Left ventricle myocardium inferior (tissue), 1 donor: ENCODE results near the gene POU2F1. TPM values are rescaled to one million over a fixed set of nuclear protein-coding genes. Genes with fewer than 3 reads are reported as not detected.
A peak's percentile ranks its signal among the peaks of the same experiment; 100 is the strongest.

Experiments used
- DNase-seq: peaks from one replicate; pipeline ENCODE4 v3.0.0-alpha.2; 2020
- H3K27ac ChIP-seq: fragments of 200-600 bp; replicated peaks from 2 replicates; pipeline ENCODE4 v1.8.0; 2021
- H3K27me3 ChIP-seq: fragments of 200-600 bp; 2 replicates; pipeline ENCODE4 v1.8.0; 2021; ENCODE audit warnings: low read depth
- H3K36me3 ChIP-seq: fragments of 200-600 bp; 2 replicates; pipeline ENCODE4 v1.8.0; 2021
- H3K4me1 ChIP-seq: fragments of 200-600 bp; 2 replicates; pipeline ENCODE4 v1.8.0; 2021
- H3K4me3 ChIP-seq: fragments of 200-600 bp; 2 replicates; pipeline ENCODE4 v1.8.0; 2021; ENCODE audit warnings: mild to moderate bottlenecking, moderate library complexity
- H3K9me3 ChIP-seq: fragments of 200-600 bp; replicated peaks from 2 replicates; pipeline ENCODE4 v1.8.0; 2021
- intact Hi-C: fragments of 100-400 bp; cut with micrococcal nuclease; formaldehyde crosslinking; loops from one replicate; pipeline ENCODE4 v1.11.0; 2022
- total RNA-seq: library from RNA; stranded (reverse); fragmentation: NEBNext Ultra II Directional; extraction: Animal tissue kit (Norgen Biotek cat#: 25700); gene quantifications from one replicate; pipeline ENCODE4 v1.2.1, GENCODE V29; 2021
- TF ChIP-seq, protein P1 (sequence below): fragments of 200-600 bp; IDR thresholded peaks from 2 replicates; pipeline ENCODE4 v1.8.0; 2021; ENCODE audit warnings: antibody characterized with exemption, mild to moderate bottlenecking, borderline replicate concordance
- donor health status: DM: no; HTN: yes; CAD: no; lungs with severe emphysema.

POU2F1 gene
- total RNA-seq, 1 donor from 2014 or later = 7.5 TPM

GRCh38 chr1:167454894-167455785 lies 234.5 kb downstream of the POU2F1 start:
- no peaks in the 10 kb centered on the region for H3K9me3 ChIP-seq
- DNase-seq = peak; percentile 57
- H3K4me3 ChIP-seq = peak overlapping the region; percentile 92
- H3K4me1 ChIP-seq = peaks cover 28% of the 10 kb centered on the region
- peak overlapping the region; percentile 92 for H3K27ac ChIP-seq
- H3K36me3 ChIP-seq = no peaks in the 10 kb centered on the region
- TF ChIP-seq, protein P1, sequence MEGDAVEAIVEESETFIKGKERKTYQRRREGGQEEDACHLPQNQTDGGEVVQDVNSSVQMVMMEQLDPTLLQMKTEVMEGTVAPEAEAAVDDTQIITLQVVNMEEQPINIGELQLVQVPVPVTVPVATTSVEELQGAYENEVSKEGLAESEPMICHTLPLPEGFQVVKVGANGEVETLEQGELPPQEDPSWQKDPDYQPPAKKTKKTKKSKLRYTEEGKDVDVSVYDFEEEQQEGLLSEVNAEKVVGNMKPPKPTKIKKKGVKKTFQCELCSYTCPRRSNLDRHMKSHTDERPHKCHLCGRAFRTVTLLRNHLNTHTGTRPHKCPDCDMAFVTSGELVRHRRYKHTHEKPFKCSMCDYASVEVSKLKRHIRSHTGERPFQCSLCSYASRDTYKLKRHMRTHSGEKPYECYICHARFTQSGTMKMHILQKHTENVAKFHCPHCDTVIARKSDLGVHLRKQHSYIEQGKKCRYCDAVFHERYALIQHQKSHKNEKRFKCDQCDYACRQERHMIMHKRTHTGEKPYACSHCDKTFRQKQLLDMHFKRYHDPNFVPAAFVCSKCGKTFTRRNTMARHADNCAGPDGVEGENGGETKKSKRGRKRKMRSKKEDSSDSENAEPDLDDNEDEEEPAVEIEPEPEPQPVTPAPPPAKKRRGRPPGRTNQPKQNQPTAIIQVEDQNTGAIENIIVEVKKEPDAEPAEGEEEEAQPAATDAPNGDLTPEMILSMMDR = no peak
- intact Hi-C loops = no loop called here
- peaks cover 10% of the 10 kb centered on the region for H3K27me3 ChIP-seq

- TF ChIP-seq, protein P1 = no peak
- Histone ChIP-seq H3K4me3 (peak overlapping the region; percentile 92), H3K4me1 (peaks cover 28% of the 10 kb centered on the region), H3K27me3 (peaks cover 10% of the 10 kb centered on the region), H3K36me3 (no peaks in the 10 kb centered on the region), H3K27ac (peak overlapping the region; percentile 92), H3K9me3 (no peaks in the 10 kb centered on the region)
- intact Hi-C loops = no loop called here
- DNase-seq = peak; percentile 52
Observed at GRCh38 chr1:167455786-167456446, 235.2 kb downstream of the POU2F1 start.

DNA sequence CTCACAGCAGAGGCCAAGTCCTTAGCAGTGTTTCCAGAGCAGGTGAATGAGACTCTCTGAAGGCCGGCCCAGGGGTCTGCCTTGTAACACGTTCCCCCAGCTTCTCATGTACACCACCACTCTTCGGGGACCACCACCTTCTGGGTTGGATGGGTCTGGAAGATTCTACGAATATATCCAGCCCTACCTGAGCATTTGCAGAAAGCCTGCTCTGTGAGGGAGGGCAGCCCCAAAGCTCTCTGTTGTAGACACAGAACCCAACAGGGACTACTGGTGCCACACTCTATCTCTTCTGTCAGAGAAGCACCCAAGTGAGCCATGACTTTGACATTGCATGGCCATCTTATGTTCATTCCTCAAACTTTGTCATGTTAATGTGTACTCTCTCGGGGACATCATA lies 235.8 kb downstream of the POU2F1 start:
- H3K4me1 ChIP-seq = peaks cover 28% of the 10 kb centered on the region
- H3K9me3 ChIP-seq = no peaks in the 10 kb centered on the region
- no peak for DNase-seq
- intact Hi-C loops = no loop called here
- peak overlapping the region; percentile 92 for H3K4me3 ChIP-seq
- no peaks in the 10 kb centered on the region for H3K36me3 ChIP-seq
- peaks cover 7% of the 10 kb centered on the region for H3K27me3 ChIP-seq
- H3K27ac ChIP-seq = peak overlapping the region; percentile 92
- TF ChIP-seq, protein P1 = no peak

- H3K36me3 ChIP-seq = no peaks in the 10 kb centered on the region
- TF ChIP-seq, protein P1 = no peak
- no peak overlapping the region for H3K27ac ChIP-seq
- H3K27me3 ChIP-seq = peaks cover 3% of the 10 kb centered on the region
- DNase-seq = no peak
- H3K9me3 ChIP-seq = no peaks in the 10 kb centered on the region
- intact Hi-C loops = no loop called here
- H3K4me3 ChIP-seq = no peak overlapping the region
- H3K4me1 ChIP-seq = peaks cover 28% of the 10 kb centered on the region
Observed at GRCh38 chr1:167456926-167457325, 236.2 kb downstream of the POU2F1 start.

DNA sequence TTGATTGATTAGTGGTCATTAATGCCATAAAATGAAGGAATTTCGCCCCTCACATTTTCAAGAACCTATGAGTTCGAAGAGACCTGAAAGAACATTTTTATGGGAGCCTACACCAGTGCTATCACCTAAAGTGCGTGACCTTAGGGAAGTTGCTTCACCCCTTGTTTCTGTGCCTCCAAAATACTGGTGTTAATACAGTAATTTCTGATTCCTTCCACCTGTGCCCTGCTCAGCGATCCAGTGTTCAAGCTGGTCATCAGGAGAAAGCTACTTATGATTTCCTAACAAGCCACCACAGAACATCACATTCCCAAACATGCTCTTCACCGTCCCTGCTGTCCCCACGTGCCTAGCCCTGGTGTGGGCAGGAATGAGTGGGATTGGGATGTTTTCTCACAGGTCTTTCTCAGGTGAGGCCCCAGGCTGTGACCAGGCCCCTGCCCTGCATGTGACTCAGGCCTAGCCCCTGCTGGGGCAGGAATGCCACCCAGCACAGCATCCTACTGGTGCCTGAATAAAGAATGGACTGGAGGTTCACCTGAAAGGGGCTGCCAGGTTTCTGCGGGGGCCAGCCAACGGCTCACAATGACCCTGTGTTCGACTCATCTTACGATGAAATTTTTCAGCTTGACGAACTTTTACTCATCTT lies 237.4 kb downstream of the POU2F1 start:
- Histone ChIP-seq H3K4me3 (no peak overlapping the region), H3K36me3 (no peaks in the 10 kb centered on the region), H3K27ac (no peak overlapping the region), H3K27me3 (no peaks in the 10 kb centered on the region), H3K9me3 (no peaks in the 10 kb centered on the region), H3K4me1 (peaks cover 28% of the 10 kb centered on the region)
- DNase-seq = no peak
- intact Hi-C loops = no loop called here
- TF ChIP-seq, protein P1 = no peak
